SU-DHL-6 (cell line): ENCODE measurements around the gene GCDH.

Experiments
- H2AFZ ChIP-seq: fragments of 200-600 bp; sonication (generic); 2 replicates; pipeline ENCODE4 v1.6.1; 2014; ENCODE audit warnings: low read depth, mild to moderate bottlenecking, moderate library complexity, mixed read lengths, antibody characterized with exemption, low read length; ENCODE audit not compliant: severe bottlenecking
- H3F3A ChIP-seq: fragments of 200-600 bp; shearing (Covaris generic); 2 replicates; pipeline ENCODE4 v1.6.0; 2016; ENCODE audit warnings: antibody characterized with exemption, mild to moderate bottlenecking; ENCODE audit not compliant: insufficient read depth
- H3K27ac ChIP-seq: fragments of 200-600 bp; sonication (generic); 2 replicates; pipeline ENCODE4 v1.5.1; 2016; ENCODE audit warnings: low read depth, mild to moderate bottlenecking, low read length, moderate library complexity, mixed read lengths
- H3K27me3 ChIP-seq: fragments of 200-600 bp; sonication (generic), shearing (Covaris generic); 2 replicates; pipeline ENCODE4 v1.6.0; 2014; ENCODE audit warnings: mild to moderate bottlenecking, low read length
- H3K36me3 ChIP-seq: fragments of 200-600 bp; sonication (generic); 2 replicates; pipeline ENCODE4 v1.6.1; 2014; ENCODE audit warnings: mild to moderate bottlenecking, low read length, mixed read lengths
- H3K4me2 ChIP-seq: fragments of 300-600, 200-600 bp; shearing (Covaris generic), sonication (generic); 2 replicates; pipeline ENCODE4 v1.6.0; 2014; ENCODE audit warnings: low read length, low read depth, mild to moderate bottlenecking; ENCODE audit not compliant: poor library complexity, severe bottlenecking
- H3K4me3 ChIP-seq: fragments of 200-600 bp; sonication (generic); 2 replicates; pipeline ENCODE4 v1.5.1; 2014; ENCODE audit warnings: antibody characterized with exemption, low read length, mild to moderate bottlenecking, mixed read lengths; ENCODE audit not compliant: insufficient read depth, poor library complexity, severe bottlenecking
- H3K79me2 ChIP-seq: fragments of 200-600 bp; sonication (generic); 2 replicates; pipeline ENCODE4 v1.6.1; 2014; ENCODE audit warnings: mild to moderate bottlenecking, low read length, moderate library complexity; ENCODE audit not compliant: insufficient read depth
- H3K9ac ChIP-seq: fragments of 200-600 bp; sonication (generic); 2 replicates; pipeline ENCODE4 v1.7.0; 2014; ENCODE audit warnings: mild to moderate bottlenecking, low read length
- H3K9me2 ChIP-seq: fragments of 200-600 bp; sonication (generic); replicated peaks from 2 replicates; pipeline ENCODE4 v1.6.1; 2014; ENCODE audit warnings: low read length; ENCODE audit not compliant: insufficient read depth
- H3K9me3 ChIP-seq: fragments of 200-600 bp; sonication (generic); 2 replicates; pipeline ENCODE4 v1.6.1; 2014; ENCODE audit warnings: low read length, mixed read lengths; ENCODE audit not compliant: insufficient read depth
- H4K20me1 ChIP-seq: fragments of 200-600 bp; sonication (generic); 2 replicates; pipeline ENCODE4 v1.6.1; 2014; ENCODE audit warnings: low read depth, mild to moderate bottlenecking, antibody characterized with exemption, low read length, moderate library complexity, mixed read lengths
- CTCF ChIP-seq: fragments of 200-600 bp; sonication (generic); IDR thresholded peaks from one replicate; pipeline ENCODE4 v1.5.1; 2017; ENCODE audit warnings: antibody characterized with exemption, mild to moderate bottlenecking, low read length, moderate library complexity; ENCODE audit not compliant: insufficient read depth, poor library complexity, severe bottlenecking
- EZH2phosphoT487 ChIP-seq: fragments of 200-600 bp; sonication (generic), shearing (Covaris generic); conservative IDR thresholded peaks from 2 replicates; pipeline ENCODE4 v1.6.1; 2018; ENCODE audit warnings: mild to moderate bottlenecking, antibody characterized with exemption, low read length, moderate library complexity, mixed read lengths

GCDH gene

GRCh38 chr19:12871681-12872080 lies 19.3 kb upstream of the GCDH start:
- H3K4me3 ChIP-seq = no peak overlapping the region
- no peak overlapping the region for H2AFZ ChIP-seq
- H3K36me3 ChIP-seq = no peaks in the 10 kb centered on the region
- no peaks in the 10 kb centered on the region for H3K79me2 ChIP-seq
- no peaks in the 10 kb centered on the region for H4K20me1 ChIP-seq
- no peak overlapping the region for H3K4me2 ChIP-seq
- peaks cover 5% of the 10 kb centered on the region; the same call in 1 of the 2 replicates for H3F3A ChIP-seq
- no peaks in the 10 kb centered on the region for H3K9me3 ChIP-seq
- no peaks in the 10 kb centered on the region for H3K27me3 ChIP-seq
- H3K27ac ChIP-seq = no peak overlapping the region
- no peaks in the 10 kb centered on the region for H3K9me2 ChIP-seq
- TF ChIP-seq EZH2phosphoT487 = no peak
- no peak for TF ChIP-seq CTCF
- no peak overlapping the region for H3K9ac ChIP-seq

GRCh38 chr19:12872255-12872654 lies 18.7 kb upstream of the GCDH start:
- Histone ChIP-seq H2AFZ (no peak overlapping the region), H3K79me2 (no peaks in the 10 kb centered on the region), H4K20me1 (no peaks in the 10 kb centered on the region), H3K4me2 (no peak overlapping the region), H3K36me3 (no peaks in the 10 kb centered on the region), H3K9me2 (no peaks in the 10 kb centered on the region), H3K27ac (no peak overlapping the region), H3K27me3 (no peaks in the 10 kb centered on the region), H3F3A (peaks cover 5% of the 10 kb centered on the region; the same call in 1 of the 2 replicates), H3K4me3 (no peak overlapping the region), H3K9ac (no peak overlapping the region), H3K9me3 (no peaks in the 10 kb centered on the region)
- TF ChIP-seq EZH2phosphoT487 (no peak), CTCF (no peak)

- H3K4me3 ChIP-seq = no peak overlapping the region
- no peaks in the 10 kb centered on the region for H3K9me3 ChIP-seq
- H3K79me2 ChIP-seq = no peaks in the 10 kb centered on the region
- no peak overlapping the region for H3K4me2 ChIP-seq
- H4K20me1 ChIP-seq = no peaks in the 10 kb centered on the region
- no peak for TF ChIP-seq CTCF
- no peaks in the 10 kb centered on the region for H3K36me3 ChIP-seq
- no peaks in the 10 kb centered on the region for H3K9me2 ChIP-seq
- H2AFZ ChIP-seq = no peak overlapping the region
- no peaks in the 10 kb centered on the region for H3K27me3 ChIP-seq
- no peak overlapping the region for H3K9ac ChIP-seq
- H3F3A ChIP-seq = peaks cover 5% of the 10 kb centered on the region; the same call in 1 of the 2 replicates
- H3K27ac ChIP-seq = no peak overlapping the region
These were observed 17.7 kb upstream of the GCDH start for GRCh38 chr19:12872941-12873890.
